ENCODE results near the gene C3orf52. TPM values are rescaled to one million over a fixed set of nuclear protein-coding genes. Genes with fewer than 3 reads are reported as not detected.

The C3orf52 gene
- total RNA-seq, 1 donor from 2014 or later, result 1.8 TPM

GRCh38 chr3:112131111-112131510 is 44.9 kb downstream of the C3orf52 start:
- intact Hi-C loops (cut with DNase I), result no loop called here
- ATAC-seq, result no peak

GRCh38 chr3:112132088-112132487 is 45.9 kb downstream of the C3orf52 start:
- intact Hi-C loops (cut with DNase I), result no loop called here
- DNase-seq (ENCODE audit: missing footprints) (no peak), ATAC-seq (no peak)

More at GRCh38 chr3:112131111-112131510, 44.9 kb downstream of the C3orf52 start:
- DNase-seq (ENCODE audit: missing footprints), result no peak

- no peak for ATAC-seq
- intact Hi-C loops (cut with DNase I), result no loop called here
- DNase-seq (ENCODE audit: missing footprints), result no peak
These were observed 46.4 kb downstream of the C3orf52 start for GRCh38 chr3:112132554-112132953.

- ATAC-seq, result peak; percentile 78
- intact Hi-C loops (cut with DNase I), result no loop called here
- peak; percentile 73 for DNase-seq (ENCODE audit: missing footprints)
These were observed 46.8 kb downstream of the C3orf52 start, which contains the start of gene GCSAM for GRCh38 chr3:112132975-112133448. GCSAM (minus strand) TSS chr3:112133248; CDS start chr3:112133120, 128 bp downstream.

GRCh38 chr3:112133626-112134334 is 47.6 kb downstream of the C3orf52 start:
- intact Hi-C loops (cut with DNase I), result no loop called here
- DNase-seq (ENCODE audit: missing footprints) (no peak), ATAC-seq (no peak)

GRCh38 chr3:112134335-112135124 is 48.3 kb downstream of the C3orf52 start:
- DNase-seq (ENCODE audit: missing footprints) (no peak), ATAC-seq (no peak)
- intact Hi-C loops (cut with DNase I), result no loop called here

GRCh38 chr3:112136046-112136445 is 49.9 kb downstream of the C3orf52 start:
- ATAC-seq (no peak), DNase-seq (ENCODE audit: missing footprints) (no peak)
- intact Hi-C loops (cut with DNase I), result no loop called here

- intact Hi-C loops (cut with DNase I), result no loop called here
- peak; percentile 35 for ATAC-seq
- no peak for DNase-seq (ENCODE audit: missing footprints)
These were observed 50.9 kb downstream of the C3orf52 start for GRCh38 chr3:112136959-112137693.

- DNase-seq (ENCODE audit: missing footprints) (no peak), ATAC-seq (no peak)
- intact Hi-C loops (cut with DNase I), result no loop called here
These were observed 51.6 kb downstream of the C3orf52 start for GRCh38 chr3:112137781-112138180.

- intact Hi-C loops (cut with DNase I), result no loop called here
These were observed 52.2 kb downstream of the C3orf52 start for GRCh38 chr3:112138219-112138969.

GRCh38 chr3:112140584-112140983 is 54.4 kb downstream of the C3orf52 start:
- ATAC-seq (no peak), DNase-seq (ENCODE audit: missing footprints) (no peak)
- intact Hi-C loops (cut with DNase I), result no loop called here

More at GRCh38 chr3:112138219-112138969, 52.2 kb downstream of the C3orf52 start:
- DNase-seq (ENCODE audit: missing footprints), result no peak
- ATAC-seq, result no peak

- ATAC-seq, result no peak
- intact Hi-C loops (cut with DNase I), result no loop called here
These were observed 55.1 kb downstream of the C3orf52 start for GRCh38 chr3:112141293-112141692.

GRCh38 chr3:112143251-112143650 is 57.1 kb downstream of the C3orf52 start:
- ATAC-seq (no peak), DNase-seq (ENCODE audit: missing footprints) (no peak)
- intact Hi-C loops (cut with DNase I), result no loop called here

More at GRCh38 chr3:112141293-112141692, 55.1 kb downstream of the C3orf52 start:
- DNase-seq (ENCODE audit: missing footprints), result no peak

GRCh38 chr3:112143689-112144088 is 57.5 kb downstream of the C3orf52 start:
- ATAC-seq (no peak), DNase-seq (ENCODE audit: missing footprints) (no peak)
- intact Hi-C loops (cut with DNase I), result no loop called here

GRCh38 chr3:112149136-112149535 is 62.9 kb downstream of the C3orf52 start:
- no peak for ATAC-seq
- DNase-seq (ENCODE audit: missing footprints), result no peak
- intact Hi-C loops (cut with DNase I), result no loop called here

- DNase-seq (ENCODE audit: missing footprints) (no peak), ATAC-seq (no peak)
- intact Hi-C loops (cut with DNase I), result no loop called here
These were observed 81.6 kb downstream of the C3orf52 start for GRCh38 chr3:112167758-112168157.
